GM21423 (cell line): Measurements from ENCODE around the gene BSND.

Experiments used
- ATAC-seq: cut with Tn5 transposase; IDR thresholded peaks from one replicate; pipeline ENCODE4 v1.9.1; 2021; ENCODE audit warnings: mild to moderate bottlenecking, moderate library complexity; ENCODE audit not compliant: unreplicated experiment

The BSND gene

DNA sequence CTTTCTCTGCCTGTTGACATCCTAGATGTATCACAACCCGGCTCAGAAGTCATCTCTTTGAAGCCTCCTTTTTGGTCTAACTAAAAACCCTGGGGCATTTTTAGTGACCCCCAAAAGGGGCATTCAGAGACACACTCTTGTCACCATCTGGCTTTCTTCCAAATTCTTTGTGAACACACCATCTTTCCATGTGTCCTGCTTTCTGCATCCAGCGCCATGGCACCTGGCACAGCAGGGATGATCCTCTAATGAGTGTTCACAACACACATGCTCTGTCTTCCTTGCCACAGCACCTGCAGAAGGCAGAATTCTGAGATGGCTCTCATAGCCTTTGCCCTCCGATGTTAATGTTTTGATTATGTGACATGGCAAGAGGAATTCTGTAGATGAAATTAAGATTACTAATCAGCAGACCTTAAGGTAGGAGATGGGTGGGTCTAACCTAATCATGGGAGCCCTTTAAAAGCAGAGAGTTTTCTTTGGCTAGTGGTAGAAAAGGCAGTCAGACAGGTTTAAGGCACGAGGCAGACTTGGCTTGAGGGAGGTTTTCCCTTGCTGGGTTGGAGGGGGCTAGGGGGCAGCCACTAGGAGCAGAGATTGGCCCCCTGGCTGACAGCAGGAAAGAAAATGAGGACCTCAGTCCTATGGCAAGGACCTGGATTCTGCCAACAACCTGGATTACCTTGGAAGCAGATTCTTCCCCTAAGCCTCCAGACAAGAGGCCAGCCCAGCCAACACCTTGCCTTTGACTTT, 23.2 kb upstream of the BSND start:
- no peak for ATAC-seq

DNA sequence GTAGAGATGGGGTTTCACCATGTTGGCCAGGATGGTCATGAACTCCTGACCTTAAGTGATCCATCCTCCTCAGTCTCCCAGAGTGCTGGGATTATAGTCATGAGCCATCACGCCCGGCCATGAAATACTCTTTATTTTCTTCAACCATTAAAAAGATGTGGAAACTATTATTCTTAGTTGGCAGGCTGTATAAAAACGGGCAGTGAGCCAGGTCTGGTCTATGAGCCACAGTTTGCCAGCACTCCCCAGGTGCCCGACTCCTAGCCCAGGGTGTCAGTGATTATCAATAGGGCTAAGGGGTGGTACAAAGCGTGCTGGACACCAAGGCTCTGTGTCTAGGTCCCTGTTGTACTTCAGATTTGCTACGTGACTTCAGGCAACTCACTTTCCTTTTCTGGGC, 22.0 kb upstream of the BSND start:
- no peak for ATAC-seq

DNA sequence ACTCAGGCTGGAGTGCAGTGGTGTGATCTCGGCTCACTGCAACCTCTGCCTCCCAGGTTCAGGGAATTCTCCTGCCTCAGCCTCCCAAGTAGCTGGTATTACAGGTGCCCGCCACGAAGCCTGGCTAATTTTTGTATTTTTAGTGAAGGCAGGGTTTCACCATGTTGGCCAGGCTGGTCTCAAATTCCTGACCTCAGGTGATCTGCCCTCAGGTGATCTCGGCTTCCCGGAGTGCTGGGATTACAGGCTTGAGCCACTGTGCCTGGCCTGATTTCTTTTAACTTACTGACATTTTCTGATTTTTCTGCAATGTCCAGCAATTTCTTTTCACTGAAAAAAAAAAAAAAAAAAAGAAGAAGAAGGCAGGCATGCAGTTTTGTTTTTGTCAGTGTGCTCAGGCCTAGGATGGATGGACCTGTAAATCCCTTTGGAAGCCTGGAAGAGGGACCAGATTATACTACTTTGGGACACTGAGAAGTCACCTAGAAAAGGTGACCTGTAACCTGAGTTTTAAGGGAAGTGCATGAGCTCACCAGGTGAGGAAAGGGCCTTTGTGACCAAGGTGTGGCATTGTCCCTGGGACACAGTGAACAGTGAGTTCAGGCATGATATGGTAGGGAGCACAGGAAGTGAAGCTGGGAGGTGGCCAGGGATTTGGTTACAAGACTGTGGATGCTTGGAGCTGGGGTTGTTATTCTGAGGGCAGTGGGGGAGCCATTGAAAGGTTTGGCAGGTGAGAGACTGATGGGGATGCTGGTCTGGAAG, 21.0 kb upstream of the BSND start:
- no peak for ATAC-seq

DNA sequence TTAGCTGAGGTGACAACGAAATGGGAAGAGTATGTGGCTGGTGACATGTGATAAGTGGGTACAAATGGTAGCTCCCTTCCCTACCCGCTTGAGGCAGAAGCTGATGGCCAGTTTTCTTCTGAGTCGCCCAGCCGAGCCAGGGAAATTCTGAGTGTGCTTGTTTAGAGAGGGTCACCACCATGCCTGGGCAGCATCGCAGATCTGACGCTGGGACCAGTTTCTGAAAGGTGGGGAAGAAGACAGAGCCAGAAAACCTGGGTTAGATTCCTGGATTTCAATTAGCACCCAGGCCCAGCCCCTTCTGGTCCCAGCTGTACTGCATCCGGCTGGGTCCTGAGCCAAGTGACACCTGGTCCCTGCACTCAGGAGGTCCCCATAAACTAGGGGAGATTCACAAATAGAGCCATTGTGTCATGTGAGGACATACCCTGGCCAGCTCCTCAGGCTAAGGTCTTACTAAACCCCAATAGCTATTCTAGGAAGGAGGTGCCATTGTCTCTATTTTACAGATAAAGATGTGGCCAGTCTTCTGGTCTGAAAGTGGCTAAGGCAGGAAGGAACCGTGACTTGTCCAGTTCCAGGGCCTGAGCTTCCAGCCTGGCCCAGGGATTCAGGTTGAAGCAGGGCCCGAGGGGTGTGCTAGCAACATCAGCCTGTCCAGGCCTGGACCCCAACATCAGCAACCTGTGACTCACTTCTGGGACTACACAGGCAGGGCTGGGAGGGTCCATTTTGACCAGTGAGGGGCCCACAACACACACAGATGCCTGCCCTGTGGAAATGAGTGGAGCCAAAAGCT, 20.0 kb upstream of the BSND start:
- no peak for ATAC-seq

DNA sequence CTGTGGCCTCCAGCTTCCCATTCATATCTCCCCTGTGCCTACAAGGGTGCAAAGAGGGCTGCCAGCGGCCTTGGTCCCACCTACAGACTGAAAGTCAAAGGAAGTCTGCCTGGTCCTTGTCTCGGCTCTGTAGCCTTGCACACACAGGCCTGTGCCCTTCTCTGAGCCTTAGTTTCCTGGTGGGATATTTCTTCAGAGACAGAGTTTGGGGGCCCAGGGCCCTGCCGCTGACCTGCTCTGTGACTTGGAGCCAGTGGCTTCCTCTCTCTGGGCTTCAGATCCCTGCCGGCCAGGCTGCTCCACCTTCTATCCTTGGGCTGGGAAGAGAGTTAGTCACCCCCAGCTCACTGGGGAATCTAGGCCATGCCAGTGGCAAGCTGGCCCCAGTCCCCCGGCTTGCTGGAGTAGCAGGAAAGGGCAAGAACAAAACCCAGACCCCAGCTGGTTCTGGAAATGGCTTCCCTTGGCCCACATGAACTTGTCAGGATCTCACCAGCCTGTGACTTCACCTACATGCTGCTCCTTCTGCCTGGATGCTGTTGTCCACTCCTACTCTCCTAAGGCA, 19.3 kb upstream of the BSND start:
- no peak for ATAC-seq

DNA sequence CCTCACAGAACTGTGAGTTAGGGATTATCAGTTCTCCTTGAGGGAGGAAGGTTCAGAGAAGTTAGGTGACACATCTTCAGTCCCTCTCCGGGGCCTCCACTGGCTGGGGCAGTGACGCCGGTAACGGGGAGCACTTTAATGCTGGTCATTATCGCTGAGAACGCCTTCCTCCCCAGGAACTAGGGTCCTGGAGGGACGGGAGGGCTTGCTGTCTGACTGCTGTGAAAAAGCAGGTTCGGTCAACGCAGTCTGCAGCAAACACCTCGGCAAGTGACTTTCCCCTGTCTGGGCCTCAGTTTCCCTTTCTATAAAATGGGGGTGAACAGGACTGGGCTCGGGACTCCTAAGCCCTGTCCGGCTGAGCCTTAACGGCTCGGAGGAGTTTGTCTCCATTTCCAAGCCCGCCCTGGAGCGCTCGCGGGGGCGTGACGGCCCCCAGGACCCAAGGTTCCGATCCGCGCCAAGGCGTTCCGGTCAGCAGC, 18.6 kb upstream of the BSND start:
- ATAC-seq = no peak

DNA sequence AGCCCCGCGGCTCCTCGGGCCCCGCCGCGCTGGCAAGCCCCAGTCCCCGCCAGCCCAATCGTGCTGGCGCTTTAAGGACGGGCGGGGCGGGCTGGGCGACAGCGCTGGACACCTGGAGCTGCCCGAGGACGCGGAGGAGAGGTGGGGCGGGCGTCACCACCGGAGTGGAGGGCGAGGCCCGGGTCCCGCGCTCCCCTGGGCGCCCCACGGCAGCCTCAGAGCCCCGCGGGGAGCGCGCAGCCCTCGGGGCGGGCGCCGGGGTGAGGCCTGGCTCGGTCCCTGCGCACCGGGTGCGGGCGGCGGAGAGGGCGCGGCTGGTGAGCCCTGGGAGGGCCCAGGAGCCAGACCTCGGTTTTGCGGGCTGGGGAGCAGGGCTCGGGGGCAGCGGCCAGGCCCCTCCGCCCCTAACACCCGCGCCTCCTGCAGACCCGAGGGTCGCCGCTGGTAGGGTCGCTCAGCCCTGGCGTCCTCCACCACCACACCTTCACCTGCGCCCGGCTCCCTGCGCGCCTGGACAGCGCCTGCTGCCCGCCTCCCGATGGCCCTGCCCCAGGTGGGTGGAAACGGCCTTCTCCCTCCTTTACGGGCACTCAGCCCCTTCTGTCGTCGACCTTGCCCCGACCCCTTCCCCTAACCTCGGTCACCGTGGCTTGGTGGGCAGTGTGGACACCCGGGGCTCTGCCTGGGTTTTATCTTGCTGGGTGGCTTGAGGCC, 18.0 kb upstream of the BSND start, which contains the start of gene TMEM61:
TMEM61 (plus strand) TSS at position 101 of the 714 bp plus-strand sequence; CDS start at position 539, 438 bp downstream.
- ATAC-seq = no peak

DNA sequence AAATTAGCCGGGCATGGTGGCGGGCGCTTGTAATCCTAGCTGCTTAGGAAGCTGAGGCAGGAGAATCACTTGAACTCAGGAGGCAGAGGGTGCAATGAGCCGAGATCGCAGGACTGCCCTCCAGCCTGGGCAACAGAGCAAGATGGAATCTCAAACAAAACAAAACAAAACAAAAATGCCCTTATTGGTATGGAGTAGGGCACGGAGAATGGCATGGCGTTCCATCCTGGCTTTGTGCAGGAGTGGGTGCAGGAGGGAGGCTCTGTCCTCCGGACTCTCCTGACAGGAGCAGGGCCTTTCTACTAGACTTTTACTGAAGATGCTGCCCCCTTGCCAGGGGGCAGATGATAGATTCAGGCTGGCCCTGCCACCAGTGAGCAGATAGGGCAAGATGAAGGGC, 17.3 kb upstream of the BSND start:
- ATAC-seq = no peak

DNA sequence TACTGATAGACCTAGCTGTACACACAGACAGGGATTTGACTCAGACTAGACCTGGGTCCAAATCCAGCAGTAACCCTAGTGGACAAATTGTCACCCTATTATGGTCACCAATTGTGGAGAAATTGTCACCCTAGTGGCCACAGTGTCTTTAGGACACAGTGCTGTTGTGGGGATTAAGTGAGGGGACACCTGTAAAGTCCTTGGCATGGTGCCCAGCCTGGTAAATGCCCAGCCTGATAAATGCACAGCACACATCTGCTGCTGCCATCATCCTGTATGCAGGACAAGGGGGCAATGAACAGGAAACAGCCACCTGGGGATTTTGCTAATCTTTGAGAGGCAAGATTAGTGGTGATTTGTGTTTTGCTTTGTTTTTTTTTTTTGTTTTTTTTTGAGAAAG, 16.0 kb upstream of the BSND start:
- ATAC-seq = no peak

DNA sequence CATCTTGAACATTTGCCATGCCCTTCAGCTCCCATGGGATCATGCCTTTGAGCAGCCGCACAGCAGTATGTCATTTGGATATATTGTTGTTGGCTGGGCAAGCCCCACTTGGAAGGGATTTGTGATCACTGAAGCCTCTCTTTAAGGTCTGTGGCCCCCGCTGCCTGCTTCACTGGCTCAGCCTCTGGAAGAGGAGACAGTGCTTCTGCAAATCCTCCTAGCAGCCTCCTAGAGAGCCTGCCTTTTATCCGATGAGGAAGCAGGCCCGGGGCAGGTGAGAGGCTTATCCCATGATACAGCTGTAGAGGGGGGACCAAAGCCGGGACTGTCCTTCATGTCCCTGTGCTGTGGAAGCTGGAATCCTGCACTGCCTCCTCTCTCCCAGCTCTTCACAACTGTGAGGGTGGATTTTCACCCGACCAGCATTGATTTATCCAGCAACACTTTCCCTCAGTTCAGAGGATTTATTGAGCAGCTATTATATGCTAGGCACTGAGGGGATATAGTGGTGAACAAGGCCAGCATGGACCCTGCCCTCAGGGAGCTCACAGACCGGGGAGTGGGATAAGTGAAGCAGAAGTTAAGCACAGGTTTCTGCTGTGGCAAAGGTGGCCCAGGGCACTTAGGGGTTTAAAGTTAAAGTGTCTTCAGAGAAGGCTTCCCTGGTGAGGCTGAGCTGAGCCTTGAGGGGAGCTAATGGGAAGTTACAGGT, 14.4 kb upstream of the BSND start:
- no peak for ATAC-seq

DNA sequence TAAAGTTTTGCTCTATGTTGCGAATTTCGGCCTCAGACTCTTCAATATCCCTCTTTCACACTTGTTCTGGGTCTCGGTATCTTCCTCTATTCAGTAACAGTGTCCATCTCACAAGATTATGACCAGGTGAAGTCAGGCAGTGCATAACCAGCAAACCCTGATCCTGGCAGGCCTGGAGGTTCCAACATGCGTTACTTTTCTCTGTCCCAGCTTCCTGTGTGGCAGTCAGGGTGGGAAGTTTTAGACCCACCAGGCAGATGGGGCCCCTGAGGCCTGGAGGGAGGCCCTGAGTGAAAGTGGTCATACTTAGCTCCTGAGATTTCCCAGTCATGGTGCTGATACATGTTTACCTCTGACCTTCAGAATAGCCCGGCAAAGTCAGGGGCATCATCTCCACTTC, 13.2 kb upstream of the BSND start:
- ATAC-seq = no peak

DNA sequence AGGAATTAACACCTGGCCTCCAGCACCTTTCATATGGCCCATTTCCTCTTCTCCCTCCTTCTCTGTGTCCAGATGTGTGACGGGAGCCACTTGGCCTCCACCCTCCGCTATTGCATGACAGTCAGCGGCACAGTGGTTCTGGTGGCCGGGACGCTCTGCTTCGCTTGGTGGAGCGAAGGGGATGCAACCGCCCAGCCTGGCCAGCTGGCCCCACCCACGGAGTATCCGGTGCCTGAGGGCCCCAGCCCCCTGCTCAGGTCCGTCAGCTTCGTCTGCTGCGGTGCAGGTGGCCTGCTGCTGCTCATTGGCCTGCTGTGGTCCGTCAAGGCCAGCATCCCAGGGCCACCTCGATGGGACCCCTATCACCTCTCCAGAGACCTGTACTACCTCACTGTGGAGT, 12.7 kb upstream of the BSND start:
- ATAC-seq = no peak

DNA sequence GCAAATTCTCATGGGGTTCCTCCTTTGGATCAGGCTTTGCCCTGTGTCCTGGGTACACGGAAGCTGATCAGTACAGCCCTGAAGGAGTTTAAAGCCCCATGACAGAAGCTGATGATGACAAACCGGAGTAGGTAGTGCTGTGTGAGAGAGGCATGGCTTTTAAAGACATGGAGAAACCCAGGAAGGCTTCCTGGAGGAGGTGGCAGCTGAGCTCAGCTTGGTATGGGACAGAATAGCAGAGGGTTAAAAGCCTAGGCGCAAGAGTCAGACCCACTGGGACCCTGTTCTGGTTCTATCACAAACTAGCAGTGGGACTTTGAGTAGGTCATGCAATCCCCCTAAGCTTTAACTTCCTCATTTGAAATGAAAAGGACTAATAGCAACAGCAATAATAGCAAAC, 12.2 kb upstream of the BSND start:
- no peak for ATAC-seq

DNA sequence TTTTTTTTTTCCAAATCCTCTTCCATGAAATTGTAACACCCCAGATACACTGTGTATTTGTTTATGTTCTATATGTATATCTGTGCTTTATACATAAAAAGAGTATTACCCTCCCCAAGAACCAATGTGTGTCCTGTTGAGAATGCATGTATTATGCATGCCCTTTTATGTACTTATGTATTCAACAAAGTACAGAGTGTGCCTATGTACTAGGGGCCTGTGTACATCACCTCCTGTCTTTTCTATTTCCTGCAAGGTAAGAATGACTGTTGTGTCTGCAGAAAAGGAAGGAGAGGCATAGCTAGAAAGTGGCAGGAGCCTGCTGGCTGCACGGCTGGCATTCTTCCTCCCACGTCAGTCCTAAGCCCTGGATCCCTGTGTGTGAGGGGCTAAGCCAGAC, 11.3 kb upstream of the BSND start:
- ATAC-seq = no peak

DNA sequence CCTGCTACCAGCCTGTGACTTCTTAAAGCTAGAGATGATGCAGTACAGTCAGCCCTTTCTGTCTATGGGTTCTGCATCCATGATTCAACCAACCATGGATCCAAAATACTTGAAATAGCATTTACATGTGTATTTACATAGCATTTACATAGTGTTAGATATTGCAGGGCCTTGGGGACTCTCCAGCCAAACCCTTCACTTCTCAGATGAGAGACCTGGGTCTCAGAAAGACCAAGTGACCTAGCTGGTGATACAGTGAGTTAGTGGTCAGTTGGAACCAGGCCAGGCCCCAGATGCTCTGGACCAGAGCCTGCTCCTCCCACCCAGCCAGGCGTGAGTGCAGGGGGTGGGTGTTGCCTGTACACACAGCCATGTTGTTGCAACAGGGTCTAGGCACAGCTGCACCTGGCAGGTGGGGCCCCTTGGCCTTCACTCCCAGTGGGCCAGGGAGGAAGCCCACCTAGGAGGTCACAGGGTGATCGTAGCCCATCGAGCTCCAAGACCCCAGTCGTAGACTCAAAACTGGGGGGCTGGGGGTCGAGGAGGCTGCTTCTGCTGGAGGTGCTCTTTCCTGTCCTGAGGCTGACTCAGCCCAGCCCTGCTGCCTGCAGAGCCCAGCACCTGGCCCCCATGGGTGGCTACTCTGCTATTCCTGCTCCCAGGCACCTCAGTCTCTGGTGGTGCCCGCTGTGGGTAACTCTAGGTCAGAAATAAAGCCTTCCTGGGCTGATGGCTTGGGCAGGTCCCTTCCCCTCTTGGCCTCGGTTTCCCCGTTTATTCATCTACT, 10.6 kb upstream of the BSND start:
- no peak for ATAC-seq

DNA sequence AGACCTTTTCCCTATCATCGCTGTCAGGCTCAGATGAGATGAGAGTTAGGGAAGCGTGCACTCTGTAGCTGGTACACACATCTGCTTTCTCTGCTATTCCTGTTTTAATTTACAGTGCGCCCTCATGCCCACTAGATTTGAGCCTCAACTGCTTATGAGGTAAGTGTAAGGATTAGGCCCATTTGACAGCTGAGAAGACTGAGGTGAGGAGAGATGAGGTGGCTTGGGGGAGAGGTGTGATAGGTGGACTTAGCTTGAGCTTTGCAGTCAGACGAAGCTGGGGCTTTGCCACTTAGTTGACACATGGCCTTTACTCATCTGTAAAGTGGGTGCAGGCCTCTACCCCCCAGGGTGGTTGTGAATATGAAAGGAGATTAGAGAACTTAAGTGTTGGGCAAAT, 9.8 kb upstream of the BSND start:
- ATAC-seq = no peak

DNA sequence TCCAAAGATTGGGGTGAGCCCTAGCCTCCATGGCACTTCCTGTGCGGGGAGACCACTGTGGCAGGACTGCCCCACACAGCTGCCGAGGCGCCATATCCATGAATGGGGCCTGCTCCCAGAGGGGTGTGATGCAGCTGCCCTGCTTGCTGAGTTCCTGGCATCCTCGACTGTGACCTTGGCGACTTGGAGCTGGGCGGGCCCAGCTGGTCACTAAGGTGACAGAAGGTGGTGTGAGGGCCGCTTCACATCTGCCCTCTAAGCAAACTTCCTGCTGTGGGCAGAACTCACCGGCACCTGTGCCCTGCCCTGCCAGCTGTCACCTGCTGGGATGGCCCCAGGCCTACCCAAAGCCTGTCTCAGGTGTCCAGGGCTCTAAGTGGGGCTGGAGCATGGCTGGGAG, 9.3 kb upstream of the BSND start:
- no peak for ATAC-seq

DNA sequence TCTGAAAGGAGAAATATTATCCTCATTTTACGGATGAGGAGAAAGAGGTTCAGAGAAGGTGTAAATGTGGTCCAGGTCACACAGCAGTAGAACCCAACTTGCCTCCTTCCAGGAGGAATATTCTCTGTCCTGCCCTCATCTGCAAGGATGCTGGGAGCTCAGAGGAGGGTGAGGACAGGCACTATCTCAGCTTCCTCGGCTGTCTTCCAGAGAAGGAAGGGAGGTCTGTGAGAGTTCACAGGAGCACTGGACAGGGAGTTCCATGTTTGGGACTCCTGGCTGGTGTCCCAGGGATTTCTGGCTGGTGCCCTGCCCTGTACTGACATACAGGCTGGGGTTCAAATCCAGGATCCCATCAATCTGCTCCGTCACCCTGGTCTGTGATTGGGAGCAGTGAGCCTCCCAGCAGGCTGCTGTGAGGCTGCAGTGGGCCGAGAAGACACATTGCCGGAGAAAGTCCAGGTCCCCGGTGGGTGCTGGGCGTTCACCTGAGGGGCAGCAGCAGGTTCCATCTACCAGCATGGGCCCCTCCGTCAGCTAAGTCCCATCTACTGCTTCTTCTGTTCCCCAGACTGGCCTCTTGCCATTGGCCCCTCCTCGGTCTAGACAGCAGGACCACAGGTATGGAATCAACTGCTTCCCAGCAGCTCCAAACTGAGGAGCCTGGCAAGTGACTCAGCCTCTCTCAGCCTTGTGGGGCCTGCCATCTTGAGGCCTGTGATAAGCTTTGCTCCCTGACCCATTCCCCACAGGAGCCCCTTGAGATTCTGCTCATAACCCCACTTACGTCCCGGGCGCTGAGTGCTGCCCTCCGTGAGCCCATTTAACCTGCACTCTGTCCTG, 8.5 kb upstream of the BSND start:
- no peak for ATAC-seq
